Caco-2 (cell line): ENCODE data around the gene TTPAL. TPM values are rescaled to one million over a fixed set of nuclear protein-coding genes. Genes with fewer than 3 reads are reported as not detected.

Source experiments
- BruUV-seq: library from RNA; stranded (reverse); fragments of 400-500 nt; replicated peaks from 2 replicates; lab custom pipeline; 2021; lab: Mats Ljungman, UMichigan
- CTCF ChIA-PET: fragments of 300-600 bp; sonication (Branson Sonifier 250); formaldehyde crosslinking; loops from one replicate; lab custom pipeline; 2022; ENCODE audit warnings: antibody characterized with exemption; lab: Charles Lee
- POLR2A ChIA-PET: fragments of 300-600 bp; sonication (Branson Sonifier 250); formaldehyde crosslinking; loops from one replicate; lab custom pipeline; 2022; ENCODE audit warnings: antibody characterized with exemption; lab: Charles Lee
- DNase-seq, 2 experiments: peaks; one replicate each; pipeline versions ENCODE4 v3.0.0 to v3.0.0-alpha.2; 2020 to 2022
- H3K27me3 ChIP-seq: replicated peaks from 2 replicates; pipeline ENCODE4 v1.6.0; 2011; ENCODE audit warnings: low read length; ENCODE audit not compliant: control insufficient read depth, insufficient read depth
- H3K36me3 ChIP-seq: 2 replicates; pipeline ENCODE4 v1.5.1; 2011; ENCODE audit warnings: low read length; ENCODE audit not compliant: control insufficient read depth, insufficient read depth
- H3K4me1 ChIP-seq: fragments of 250-450 bp; sonication (Bioruptor Pico); 2 replicates; pipeline ENCODE4 v1.5.1; 2020; ENCODE audit warnings: mild to moderate bottlenecking
- H3K4me3 ChIP-seq: 2 replicates; pipeline ENCODE4 v1.5.1; 2011; ENCODE audit warnings: low read depth, mild to moderate bottlenecking, control low read depth, low read length
- H3K9me3 ChIP-seq: fragments of 250-450 bp; sonication (Bioruptor Pico); 2 replicates; pipeline ENCODE4 v1.5.1; 2020; ENCODE audit warnings: mild to moderate bottlenecking, moderate library complexity
- H3K27ac Mint-ChIP-seq: one replicate; pipeline ENCODE4 v1.8.0; 2022; ENCODE audit warnings: mixed read lengths; ENCODE audit not compliant: unreplicated experiment
- H3K27me3 Mint-ChIP-seq: one replicate; pipeline ENCODE4 v1.8.0; 2022; ENCODE audit warnings: mixed read lengths; ENCODE audit not compliant: insufficient read depth, unreplicated experiment
- H3K36me3 Mint-ChIP-seq: one replicate; pipeline ENCODE4 v1.8.0; 2022; ENCODE audit warnings: mild to moderate bottlenecking, mixed read lengths; ENCODE audit not compliant: insufficient read depth, unreplicated experiment
- H3K4me1 Mint-ChIP-seq: one replicate; pipeline ENCODE4 v1.8.0; 2022; ENCODE audit warnings: low read depth, mixed read lengths; ENCODE audit not compliant: unreplicated experiment
- H3K4me3 Mint-ChIP-seq: one replicate; pipeline ENCODE4 v1.8.0; 2022; ENCODE audit warnings: mild to moderate bottlenecking, moderate library complexity, mixed read lengths; ENCODE audit not compliant: unreplicated experiment
- H3K9me3 Mint-ChIP-seq: one replicate; pipeline ENCODE4 v1.8.0; 2022; ENCODE audit warnings: mixed read lengths; ENCODE audit not compliant: unreplicated experiment
- CTCF ChIP-seq, 2 experiments: fragments of 200-600 bp in 1 of 2; IDR thresholded peaks; 1 replicate in 1 of 2; 2 replicates in 1 of 2; pipeline versions ENCODE4 v1.5.1 to v1.8.0; 2011 to 2022; ENCODE audit warnings: antibody characterized with exemption in 1 of 2, control low read depth in 1 of 2, inconsistent platforms in 1 of 2, low read depth in 1 of 2, low read length in 1 of 2, mild to moderate bottlenecking in 1 of 2, moderate library complexity in 1 of 2; ENCODE audit not compliant: insufficient read depth in 1 of 2, severe bottlenecking in 1 of 2, unreplicated experiment in 1 of 2
- intact Hi-C: fragments of 100-400 bp; cut with micrococcal nuclease; formaldehyde crosslinking; loops from one replicate; pipeline ENCODE4 v1.10.0; 2022; ENCODE audit not compliant: unreplicated experiment
- total RNA-seq: library from RNA; stranded (reverse); gene quantifications from 2 replicates; pipeline ENCODE4 v1.2.3, GENCODE V29; 2022

TTPAL gene
- total RNA-seq, 1 experiment from 2014 or later: 54.6 TPM

GRCh38 chr20:44520881-44521280 lies 45.2 kb downstream of the TTPAL start:
- Mint-ChIP-seq H3K4me3 (peak overlapping the region; percentile 68), H3K36me3 (peaks cover 46% of the 10 kb centered on the region), H3K27me3 (no peaks in the 10 kb centered on the region), H3K4me1 (peaks cover 65% of the 10 kb centered on the region), H3K9me3 (no peaks in the 10 kb centered on the region), H3K27ac (no peak overlapping the region)
- ChIA-PET POLR2A (interaction anchor here (0.8 to 1.8 kb wide), 5 partner anchors 9 to 126 kb away, joined by 3 to 11 read pairs (median 4); partner anchors contain the start of gene TTPAL), CTCF (interaction anchor here (1.1 to 2.3 kb wide), 6 partner anchors 14 to 89 kb away, joined by 3 to 11 read pairs (median 6); partner anchors contain the start of gene TTPAL)
- Histone ChIP-seq H3K27me3 (no peaks in the 10 kb centered on the region), H3K9me3 (no peaks in the 10 kb centered on the region), H3K36me3 (no peaks in the 10 kb centered on the region), H3K4me3 (peak overlapping the region; percentile 77), H3K4me1 (peaks cover 64% of the 10 kb centered on the region)
- TF ChIP-seq CTCF (IDR thresholded peaks at IDR 0.05; ENCODE audit: insufficient read depth in 1 of 2, low read depth in 1 of 2, low read length in 1 of 2, severe bottlenecking in 1 of 2, unreplicated experiment in 1 of 2): no peak
- DNase-seq: no peak
- no TSS peak for BruUV-seq
- intact Hi-C loops: loop anchor here (5.0 to 10.0 kb wide), 3 partner anchors 129 to 364 kb away; partner anchors contain the start of gene YWHAB

GRCh38 chr20:44521484-44522481 lies 46.1 kb downstream of the TTPAL start, which contains the start of gene SERINC3:
Gene SERINC3 (minus strand): TSS chr20:44522070. CDS start chr20:44521951, 119 bp downstream.
- H3K4me1 Mint-ChIP-seq: peaks cover 68% of the 10 kb centered on the region
- CTCF ChIA-PET: interaction anchor here (0.7 to 2.3 kb wide), 8 partner anchors 15 to 88 kb away, joined by 3 to 11 read pairs (median 4); partner anchors contain the start of gene TTPAL
- BruUV-seq: TSS peak; percentile 45

More at GRCh38 chr20:44521484-44522481, 46.1 kb downstream of the TTPAL start, which contains the start of gene SERINC3:
- Histone ChIP-seq H3K27me3 (no peaks in the 10 kb centered on the region), H3K4me3 (peak within 1 kb of the TSS; percentile 77), H3K36me3 (no peaks in the 10 kb centered on the region), H3K4me1 (peaks cover 68% of the 10 kb centered on the region), H3K9me3 (peaks cover 6% of the 10 kb centered on the region; the same call in 1 of the 2 replicates)
- TF ChIP-seq CTCF (IDR thresholded peaks at IDR 0.05; ENCODE audit: insufficient read depth in 1 of 2, low read depth in 1 of 2, low read length in 1 of 2, severe bottlenecking in 1 of 2, unreplicated experiment in 1 of 2): peak in 1 of 2 experiments; percentile 22
- no peaks in the 10 kb centered on the region for H3K9me3 Mint-ChIP-seq
- intact Hi-C loops: loop anchor here (1.0 to 10.0 kb wide), 7 partner anchors 16 to 363 kb away; partner anchors contain the start of genes HNF4A and YWHAB
- DNase-seq: peak; percentile 98 to 100
- H3K27me3 Mint-ChIP-seq: no peaks in the 10 kb centered on the region
- peak within 1 kb of the TSS; percentile 68 for H3K4me3 Mint-ChIP-seq
- POLR2A ChIA-PET: interaction anchor here (0.5 to 1.8 kb wide), 8 partner anchors 8 to 226 kb away, joined by 3 to 11 read pairs (median 3); partner anchors contain the start of gene TTPAL
- peak within 1 kb of the TSS; percentile 72 for H3K27ac Mint-ChIP-seq
- peaks cover 46% of the 10 kb centered on the region for H3K36me3 Mint-ChIP-seq
